Mammary epithelial cell (primary cell): Measurements from ENCODE around the gene MLLT10.

Experiments used
- CTCF ChIP-seq, 2 donors: IDR thresholded peaks in 1 of 2; conservative IDR thresholded peaks in 1 of 2; 2 replicates each; pipeline ENCODE4 v1.5.1; 2011 to 2012; ENCODE audit warnings: inconsistent platforms in 2 of 2, low read length in 2 of 2, mild to moderate bottlenecking in 2 of 2, control low read depth in 1 of 2, low read depth in 1 of 2; ENCODE audit not compliant: insufficient read depth in 1 of 2; ENCODE audit errors: extremely low read depth in 1 of 2
- EZH2 ChIP-seq: IDR thresholded peaks from 2 replicates; pipeline ENCODE4 v1.6.1; 2012; ENCODE audit warnings: low read length, inconsistent platforms, borderline replicate concordance

GRCh38 chr10:21530168-21530567, 3.9 kb upstream of the MLLT10 start:
- TF ChIP-seq CTCF (conservative IDR thresholded peaks at IDR 0.05 in 1 of 2, IDR thresholded peaks at IDR 0.05 in 1 of 2; ENCODE audit: extremely low read depth in 1 of 2, insufficient read depth in 1 of 2, low read depth in 1 of 2, low read length in 2 of 2) (no peak), EZH2 (no peak)
